CD8-positive, alpha-beta memory T cell (primary cell): Measurements from ENCODE around the gene C2CD5. TPM values are rescaled to one million over a fixed set of nuclear protein-coding genes. Genes with fewer than 3 reads are reported as not detected.

ENCODE experiments used
- CTCF ChIA-PET: fragments of 350-600 bp; sonication (Branson Sonifier 250); formaldehyde crosslinking; loops from one replicate; lab custom pipeline; 2021; ENCODE audit warnings: antibody characterized with exemption; lab: Charles Lee
- POLR2A ChIA-PET: fragments of 350-600 bp; sonication (Branson Sonifier 250); formaldehyde crosslinking; loops from one replicate; lab custom pipeline; 2021; ENCODE audit warnings: antibody characterized with exemption; lab: Charles Lee
- DNase-seq, 5 donors: peaks; one replicate each; pipeline versions ENCODE4 v3.0.0 to v3.0.0-alpha.2; 2020 to 2022; ENCODE audit warnings: mixed read lengths in 1 of 5
- H3K27ac ChIP-seq: one replicate; pipeline ENCODE4 v1.7.0; 2013; ENCODE audit warnings: low read depth, mild to moderate bottlenecking, low read length, moderate library complexity
- H3K27me3 ChIP-seq: 2 replicates; pipeline ENCODE4 v1.7.0; 2013; ENCODE audit warnings: low read length, mild to moderate bottlenecking; ENCODE audit not compliant: insufficient read depth, poor library complexity, severe bottlenecking
- H3K36me3 ChIP-seq: 2 replicates; pipeline ENCODE4 v1.7.0; 2013; ENCODE audit warnings: mild to moderate bottlenecking, low read length, moderate library complexity; ENCODE audit not compliant: insufficient read depth
- H3K4me1 ChIP-seq: 2 replicates; pipeline ENCODE4 v1.7.0; 2013; ENCODE audit warnings: mild to moderate bottlenecking, low read length, moderate library complexity; ENCODE audit not compliant: insufficient read depth
- H3K4me3 ChIP-seq: 2 replicates; pipeline ENCODE4 v1.7.0; 2013; ENCODE audit warnings: mild to moderate bottlenecking, low read length
- H3K9me3 ChIP-seq: 2 replicates; pipeline ENCODE4 v1.7.0; 2013; ENCODE audit warnings: mild to moderate bottlenecking, low read length
- H3K27ac Mint-ChIP-seq, 8 donors: one replicate each; pipeline ENCODE4 v1.8.0; 2020 to 2021; ENCODE audit warnings: mixed read lengths in 8 of 8, mild to moderate bottlenecking in 6 of 8, inconsistent platforms in 3 of 8, moderate library complexity in 3 of 8
- H3K27me3 Mint-ChIP-seq, 2 donors: one replicate each; pipeline ENCODE4 v1.8.0; 2020 to 2021; ENCODE audit warnings: mixed read lengths in 2 of 2, mild to moderate bottlenecking in 1 of 2, moderate library complexity in 1 of 2
- H3K36me3 Mint-ChIP-seq, 3 donors: one replicate each; pipeline ENCODE4 v1.8.0; 2020 to 2021; ENCODE audit warnings: mixed read lengths in 3 of 3, inconsistent platforms in 1 of 3, mild to moderate bottlenecking in 1 of 3
- H3K4me1 Mint-ChIP-seq, 3 donors: one replicate each; pipeline ENCODE4 v1.8.0; 2020 to 2021; ENCODE audit warnings: mixed read lengths in 3 of 3, inconsistent platforms in 1 of 3, mild to moderate bottlenecking in 1 of 3
- H3K4me3 Mint-ChIP-seq, 7 donors: one replicate each; pipeline ENCODE4 v1.8.0; 2020 to 2021; ENCODE audit warnings: mixed read lengths in 7 of 7, mild to moderate bottlenecking in 6 of 7, moderate library complexity in 4 of 7, inconsistent platforms in 2 of 7
- H3K9me3 Mint-ChIP-seq, 5 donors: one replicate each; pipeline ENCODE4 v1.8.0; 2020 to 2022; ENCODE audit warnings: mixed read lengths in 5 of 5, mild to moderate bottlenecking in 3 of 5, moderate library complexity in 2 of 5, inconsistent platforms in 1 of 5
- polyA plus RNA-seq: library from polyadenylated mRNA; unstranded; fragments of 300-500 nt; fragmentation: Illumina TruSeq; gene quantifications from one replicate; pipeline ENCODE4 v1.2.3, GENCODE V29; 2021
- total RNA-seq, 2 experiments: library from RNA; stranded (reverse); gene quantifications; one replicate each; pipeline ENCODE4 v1.2.3, GENCODE V29; 2021

C2CD5 gene
- total and polyA plus RNA-seq, 3 experiments from 2014 or later: 17.9 to 26.2 (median 25.3) TPM

- POLR2A ChIA-PET: no interaction called here
- peaks cover 0 to 2% of the 10 kb centered on the region in 2 donors for H3K27me3 Mint-ChIP-seq
- no peak overlapping the region for H3K27ac ChIP-seq
- no peaks in the 10 kb centered on the region for H3K9me3 Mint-ChIP-seq
- CTCF ChIA-PET: no interaction called here
- H3K27me3 ChIP-seq: no peaks in the 10 kb centered on the region
- DNase-seq: no peak
- peaks cover 6 to 12% (median 7%) of the 10 kb centered on the region in 3 donors for H3K4me1 Mint-ChIP-seq
- H3K9me3 ChIP-seq: no peaks in the 10 kb centered on the region
- no peaks in the 10 kb centered on the region for H3K4me1 ChIP-seq
- H3K36me3 Mint-ChIP-seq: no peaks in the 10 kb centered on the region
- H3K4me3 ChIP-seq: no peak overlapping the region
- H3K27ac Mint-ChIP-seq: peak overlapping the region in 5 of 8 donors; percentile 64 to 92 (median 75)
- H3K36me3 ChIP-seq: no peaks in the 10 kb centered on the region
- peak overlapping the region in 6 of 7 donors; percentile 50 to 69 (median 60) for H3K4me3 Mint-ChIP-seq
Measured at GRCh38 chr12:22431693-22432251, 112.6 kb downstream of the C2CD5 start.

GRCh38 chr12:22416801-22417200 is 127.5 kb downstream of the C2CD5 start:
- Histone ChIP-seq H3K27me3 (no peaks in the 10 kb centered on the region), H3K27ac (no peak overlapping the region), H3K4me3 (no peak overlapping the region), H3K36me3 (no peaks in the 10 kb centered on the region), H3K9me3 (no peaks in the 10 kb centered on the region), H3K4me1 (no peaks in the 10 kb centered on the region)
- H3K4me3 Mint-ChIP-seq: peak overlapping the region in 6 of 7 donors; percentile 0 to 64 (median 13)
- no peaks in the 10 kb centered on the region for H3K36me3 Mint-ChIP-seq
- H3K27me3 Mint-ChIP-seq: no peaks in the 10 kb centered on the region
- H3K27ac Mint-ChIP-seq: peak overlapping the region in 6 of 8 donors; percentile 3 to 84 (median 65)
- DNase-seq: no peak
- POLR2A ChIA-PET: no interaction called here
- H3K9me3 Mint-ChIP-seq: no peaks in the 10 kb centered on the region
- CTCF ChIA-PET: no interaction called here
- H3K4me1 Mint-ChIP-seq: peaks cover 41 to 56% (median 53%) of the 10 kb centered on the region in 3 donors

GRCh38 chr12:22415342-22416309 is 128.7 kb downstream of the C2CD5 start:
- Histone ChIP-seq H3K27ac (no peak overlapping the region), H3K9me3 (no peaks in the 10 kb centered on the region), H3K4me1 (no peaks in the 10 kb centered on the region), H3K27me3 (no peaks in the 10 kb centered on the region), H3K36me3 (no peaks in the 10 kb centered on the region), H3K4me3 (no peak overlapping the region)
- H3K9me3 Mint-ChIP-seq: no peaks in the 10 kb centered on the region
- H3K36me3 Mint-ChIP-seq: peaks cover 0 to 2% (median 0%) of the 10 kb centered on the region in 3 donors
- peak overlapping the region in 5 of 7 donors; percentile 3 to 49 (median 32) for H3K4me3 Mint-ChIP-seq
- no peak for DNase-seq
- POLR2A ChIA-PET: no interaction called here
- H3K27me3 Mint-ChIP-seq: no peaks in the 10 kb centered on the region
- peaks cover 49 to 66% (median 63%) of the 10 kb centered on the region in 3 donors for H3K4me1 Mint-ChIP-seq
- CTCF ChIA-PET: interaction anchor here (1.1 to 1.8 kb wide), 2 partner anchors 28 to 80 kb away, joined by 3 to 4 read pairs; no protein-coding TSS in a partner anchor
- peak overlapping the region in 7 of 8 donors; percentile 10 to 83 (median 52) for H3K27ac Mint-ChIP-seq

GRCh38 chr12:22414742-22415141 is 129.6 kb downstream of the C2CD5 start:
- H3K27ac Mint-ChIP-seq: peak overlapping the region in 6 of 8 donors; percentile 35 to 91 (median 68)
- H3K9me3 Mint-ChIP-seq: no peaks in the 10 kb centered on the region
- Histone ChIP-seq H3K9me3 (no peaks in the 10 kb centered on the region), H3K27me3 (no peaks in the 10 kb centered on the region), H3K4me1 (no peaks in the 10 kb centered on the region), H3K4me3 (no peak overlapping the region), H3K27ac (no peak overlapping the region), H3K36me3 (no peaks in the 10 kb centered on the region)
- DNase-seq: no peak
- peaks cover 0 to 4% (median 0%) of the 10 kb centered on the region in 3 donors for H3K36me3 Mint-ChIP-seq
- CTCF ChIA-PET: interaction anchor here (1.1 to 1.8 kb wide), 3 partner anchors 29 to 79 kb away, joined by 3 to 5 read pairs (median 4); no protein-coding TSS in a partner anchor
- POLR2A ChIA-PET: no interaction called here
- peaks cover 54 to 72% (median 68%) of the 10 kb centered on the region in 3 donors for H3K4me1 Mint-ChIP-seq
- peak overlapping the region in 5 of 7 donors; percentile 33 to 76 (median 49) for H3K4me3 Mint-ChIP-seq
- H3K27me3 Mint-ChIP-seq: no peaks in the 10 kb centered on the region

- H3K36me3 Mint-ChIP-seq: peaks cover 0 to 4% (median 0%) of the 10 kb centered on the region in 3 donors
- ChIA-PET POLR2A (interaction anchor here (0.7 kb wide), 1 partner anchor 920 kb away, joined by 9 read pairs; no protein-coding TSS in a partner anchor), CTCF (interaction anchor here (1.8 kb wide), 2 partner anchors 30 to 78 kb away, joined by 4 to 5 read pairs; no protein-coding TSS in a partner anchor)
Measured at GRCh38 chr12:22413592-22413991, 130.8 kb downstream of the C2CD5 start.

GRCh38 chr12:22412581-22412980 is 131.8 kb downstream of the C2CD5 start:
- Histone ChIP-seq H3K4me3 (no peak overlapping the region), H3K27me3 (no peaks in the 10 kb centered on the region), H3K9me3 (no peaks in the 10 kb centered on the region), H3K36me3 (no peaks in the 10 kb centered on the region), H3K27ac (no peak overlapping the region), H3K4me1 (peaks cover 8% of the 10 kb centered on the region)
- peak overlapping the region; percentile 2 to 90 (median 60) for H3K4me3 Mint-ChIP-seq
- no peaks in the 10 kb centered on the region for H3K9me3 Mint-ChIP-seq
- H3K4me1 Mint-ChIP-seq: peaks cover 71 to 84% (median 82%) of the 10 kb centered on the region in 3 donors
- H3K36me3 Mint-ChIP-seq: peaks cover 0 to 4% (median 0%) of the 10 kb centered on the region in 3 donors
- no peak for DNase-seq
- no peaks in the 10 kb centered on the region for H3K27me3 Mint-ChIP-seq
- CTCF ChIA-PET: interaction anchor here (1.1 to 4.2 kb wide), 3 partner anchors 30 to 78 kb away, joined by 3 to 41 read pairs (median 5); partner anchors contain the start of gene ST8SIA1
- POLR2A ChIA-PET: no interaction called here
- peak overlapping the region in 6 of 8 donors; percentile 53 to 88 (median 61) for H3K27ac Mint-ChIP-seq

More at GRCh38 chr12:22413592-22413991, 130.8 kb downstream of the C2CD5 start:
- Histone ChIP-seq H3K4me3 (no peak overlapping the region), H3K9me3 (no peaks in the 10 kb centered on the region), H3K4me1 (peaks cover 8% of the 10 kb centered on the region), H3K27ac (no peak overlapping the region), H3K27me3 (no peaks in the 10 kb centered on the region), H3K36me3 (no peaks in the 10 kb centered on the region)
- no peaks in the 10 kb centered on the region for H3K27me3 Mint-ChIP-seq
- H3K27ac Mint-ChIP-seq: peak overlapping the region in 6 of 8 donors; percentile 7 to 91 (median 62)
- no peak for DNase-seq
- peaks cover 66 to 83% (median 80%) of the 10 kb centered on the region in 3 donors for H3K4me1 Mint-ChIP-seq
- no peaks in the 10 kb centered on the region for H3K9me3 Mint-ChIP-seq
- peak overlapping the region in 4 of 7 donors; percentile 4 to 49 (median 31) for H3K4me3 Mint-ChIP-seq

- peak in 1 of 5 donors; percentile 35 for DNase-seq
- peak overlapping the region; percentile 83 to 96 (median 87) for H3K4me3 Mint-ChIP-seq
- H3K27ac Mint-ChIP-seq: peak overlapping the region; percentile 91 to 99 (median 96)
- H3K27me3 ChIP-seq: no peaks in the 10 kb centered on the region
- peaks cover 8% of the 10 kb centered on the region for H3K4me1 ChIP-seq
- peaks cover 66 to 76% (median 75%) of the 10 kb centered on the region in 3 donors for H3K4me1 Mint-ChIP-seq
- peaks cover 0 to 4% (median 0%) of the 10 kb centered on the region in 3 donors for H3K36me3 Mint-ChIP-seq
- H3K36me3 ChIP-seq: no peaks in the 10 kb centered on the region
- peak overlapping the region; percentile 86 for H3K27ac ChIP-seq
- no peaks in the 10 kb centered on the region for H3K9me3 Mint-ChIP-seq
- H3K9me3 ChIP-seq: no peaks in the 10 kb centered on the region
- ChIA-PET CTCF (interaction anchor here (1.2 to 4.2 kb wide), 6 partner anchors 14 to 122 kb away, joined by 3 to 41 read pairs (median 8); partner anchors contain the start of gene ST8SIA1), POLR2A (interaction anchor here (0.6 to 4.3 kb wide), 8 partner anchors 12 to 246 kb away, joined by 3 to 57 read pairs (median 5); partner anchors contain the start of gene ST8SIA1)
- peak overlapping the region; percentile 62 for H3K4me3 ChIP-seq
- no peaks in the 10 kb centered on the region for H3K27me3 Mint-ChIP-seq
Measured at GRCh38 chr12:22410486-22410885, 133.9 kb downstream of the C2CD5 start.
